ENCODE measurements around the gene IGFN1. TPM values are rescaled to one million over a fixed set of nuclear protein-coding genes. Genes with fewer than 3 reads are reported as not detected.
A peak's percentile ranks its signal among the peaks of the same experiment; 100 is the strongest.

IGFN1 gene
- total and polyA plus RNA-seq, 9 of the 15 experiments (the other 6 are each of a cell fraction or from before 2014, with no cell fraction given), result 0.04 TPM; not detected in 8

- Histone ChIP-seq H2AFZ (ENCODE audit: low read depth, low read length) (no peak overlapping the region), H4K20me1 (replicated peaks; ENCODE audit: control insufficient read depth, insufficient read depth, low read length) (peaks cover 11% of the 10 kb centered on the region; the same call in 1 of the 2 replicates), H3K9me1 (ENCODE audit: control insufficient read depth, insufficient read depth, low read length) (no peaks in the 10 kb centered on the region), H3K9ac (ENCODE audit: insufficient read depth in 1 of 2, low read depth in 2 of 2, low read length in 2 of 2) (peak overlapping the region in 1 of 2 experiments; percentile 74; a peak in 2 of 4 replicates), H3K9me3 (replicated peaks; ENCODE audit: control insufficient read depth, insufficient read depth, low read depth, low read length) (no peaks in the 10 kb centered on the region), H3K27me3 (ENCODE audit: control insufficient read depth in 2 of 2, insufficient read depth in 2 of 2, low read length in 2 of 2) (peaks cover 21 to 67% of the 10 kb centered on the region in 2 experiments), H3K36me3 (ENCODE audit: control insufficient read depth, insufficient read depth, low read length) (no peaks in the 10 kb centered on the region), H3K4me2 (ENCODE audit: insufficient read depth, low read length) (no peak overlapping the region), H3K79me2 (ENCODE audit: control insufficient read depth, insufficient read depth, low read length) (no peaks in the 10 kb centered on the region), H3K4me3 (no peak overlapping the region), H3K27ac (ENCODE audit: extremely low read depth, low read depth, low read length) (no peak overlapping the region), H3K4me1 (replicated peaks in 1 of 2; ENCODE audit: control insufficient read depth in 2 of 2, insufficient read depth in 2 of 2, low read length in 2 of 2) (peaks cover 0 to 10% of the 10 kb centered on the region in 2 experiments; a peak in 1 of 5 replicates)
- FAIRE-seq, result no peak
- no peak for DNase-seq (ENCODE audit: extremely low read depth in 1 of 4, low spot score in 3 of 4)
- POLR2A ChIA-PET, result no interaction called here
- CTCF ChIA-PET (ENCODE audit: low intra/inter-chr PET ratio), result no interaction called here
- TF ChIP-seq BRF2 (IDR thresholded peaks at IDR 0.05; ENCODE audit: borderline replicate concordance, insufficient read depth, insufficient read length) (no peak), CC2D1A (IDR thresholded peaks at IDR 0.05) (no peak)
- no peak for ATAC-seq
- WGBS (ENCODE audit: insufficient coverage, low coverage, missing lambda C conversion rate), result 1% methylated on average over 13 of the region's 14 CpGs
- no TSS peak for BruUV-seq (replicated peaks)
- in situ Hi-C loops (cut with MboI) (loop anchor here (5.0 kb wide), 1 partner anchor 70 kb away; no protein-coding TSS in a partner anchor), intact Hi-C loops (cut with micrococcal nuclease) (no loop called here)
These were observed 26.5 kb downstream of the IGFN1 start for GRCh38 chr1:201217146-201217545.

GRCh38 chr1:201217851-201218250, 27.2 kb downstream of the IGFN1 start:
- Histone ChIP-seq H3K9me3 (replicated peaks; ENCODE audit: control insufficient read depth, insufficient read depth, low read depth, low read length) (no peaks in the 10 kb centered on the region), H2AFZ (ENCODE audit: low read depth, low read length) (no peak overlapping the region), H3K9me1 (ENCODE audit: control insufficient read depth, insufficient read depth, low read length) (no peaks in the 10 kb centered on the region), H4K20me1 (replicated peaks; ENCODE audit: control insufficient read depth, insufficient read depth, low read length) (peaks cover 15% of the 10 kb centered on the region; the same call in 1 of the 2 replicates), H3K27me3 (ENCODE audit: control insufficient read depth in 2 of 2, insufficient read depth in 2 of 2, low read length in 2 of 2) (peaks cover 21 to 69% of the 10 kb centered on the region in 2 experiments), H3K4me3 (no peak overlapping the region), H3K36me3 (ENCODE audit: control insufficient read depth, insufficient read depth, low read length) (no peaks in the 10 kb centered on the region), H3K4me2 (ENCODE audit: insufficient read depth, low read length) (no peak overlapping the region), H3K27ac (ENCODE audit: extremely low read depth, low read depth, low read length) (no peak overlapping the region), H3K4me1 (replicated peaks in 1 of 2; ENCODE audit: control insufficient read depth in 2 of 2, insufficient read depth in 2 of 2, low read length in 2 of 2) (peaks cover 0 to 10% of the 10 kb centered on the region in 2 experiments; a peak in 1 of 5 replicates), H3K79me2 (ENCODE audit: control insufficient read depth, insufficient read depth, low read length) (no peaks in the 10 kb centered on the region), H3K9ac (ENCODE audit: insufficient read depth in 1 of 2, low read depth in 2 of 2, low read length in 2 of 2) (no peak overlapping the region)
- no TSS peak for BruUV-seq (replicated peaks)
- no peak for DNase-seq (ENCODE audit: extremely low read depth in 1 of 4, low spot score in 3 of 4)
- in situ Hi-C loops (cut with MboI) (loop anchor here (5.0 kb wide), 1 partner anchor 71 kb away; no protein-coding TSS in a partner anchor), intact Hi-C loops (cut with micrococcal nuclease) (no loop called here)
- POLR2A ChIA-PET, result no interaction called here
- FAIRE-seq, result no peak
- WGBS (ENCODE audit: insufficient coverage, low coverage, missing lambda C conversion rate), result 3% methylated on average over 3 of the region's 3 CpGs
- no peak for TF ChIP-seq SMARCC2 (IDR thresholded peaks at IDR 0.05; ENCODE audit: low read depth)
- no peak for TF ChIP-seq HOMEZ (CRISPR knock-in tag; IDR thresholded peaks at IDR 0.05)
- TF ChIP-seq FOXJ2 (tag; IDR thresholded peaks at IDR 0.05), result no peak
- TF ChIP-seq ZKSCAN8 (CRISPR knock-in tag; IDR thresholded peaks at IDR 0.05), result no peak
- no peak for ATAC-seq
- CTCF ChIA-PET (ENCODE audit: low intra/inter-chr PET ratio), result no interaction called here

Data from K562 (cell line).